ENCODE data around the gene TSC22D4.
"Not testable (repeated sequence)": the region's sequence is repeated elsewhere in the genome, so short reads cannot be mapped to it uniquely, and the experiment has no call there.

TSC22D4 gene

GRCh38 chr7:100478958-100479660, at the start of gene TSC22D4:
TSC22D4 (minus strand) TSS chr7:100479214; CDS start chr7:100478038, 1,176 bp downstream.
- FAIRE-seq = no peak

GRCh38 chr7:100528108-100528866, 49.3 kb upstream of the TSC22D4 start:
- not testable (repeated sequence) for FAIRE-seq

GRCh38 chr7:100523192-100523591, 44.2 kb upstream of the TSC22D4 start:
- not testable (repeated sequence) for FAIRE-seq

GRCh38 chr7:100521909-100522593, 43.0 kb upstream of the TSC22D4 start:
- FAIRE-seq = not testable (repeated sequence)

GRCh38 chr7:100521076-100521475, 42.1 kb upstream of the TSC22D4 start:
- FAIRE-seq = no peak

GRCh38 chr7:100520138-100520537, 41.1 kb upstream of the TSC22D4 start:
- FAIRE-seq = no peak

- FAIRE-seq = no peak
Measured at GRCh38 chr7:100519580-100519979, 40.6 kb upstream of the TSC22D4 start.

GRCh38 chr7:100517305-100517704, 38.3 kb upstream of the TSC22D4 start:
- FAIRE-seq = no peak

- no peak for FAIRE-seq
Measured at GRCh38 chr7:100516135-100516812, 37.3 kb upstream of the TSC22D4 start.

- FAIRE-seq = no peak
Measured at GRCh38 chr7:100515072-100515532, 36.1 kb upstream of the TSC22D4 start.

GRCh38 chr7:100513212-100513810, 34.3 kb upstream of the TSC22D4 start:
- no peak for FAIRE-seq

GRCh38 chr7:100510437-100511239, 31.6 kb upstream of the TSC22D4 start:
- FAIRE-seq = no peak

GRCh38 chr7:100509231-100509630, 30.2 kb upstream of the TSC22D4 start:
- FAIRE-seq = no peak

GRCh38 chr7:100506356-100506923, 27.4 kb upstream of the TSC22D4 start:
- no peak for FAIRE-seq

GRCh38 chr7:100504887-100505611, 26.0 kb upstream of the TSC22D4 start:
- FAIRE-seq = no peak

GRCh38 chr7:100504031-100504430, 25.0 kb upstream of the TSC22D4 start:
- not testable (repeated sequence) for FAIRE-seq

- FAIRE-seq = not testable (repeated sequence)
Measured at GRCh38 chr7:100500743-100501142, 21.7 kb upstream of the TSC22D4 start.

GRCh38 chr7:100496509-100496908, 17.5 kb upstream of the TSC22D4 start:
- FAIRE-seq = no peak

GRCh38 chr7:100493476-100494264, 14.7 kb upstream of the TSC22D4 start:
- no peak for FAIRE-seq
